HFFc6 (cell line): ENCODE measurements around the gene MAPRE2. TPM values are rescaled to one million over a fixed set of nuclear protein-coding genes. Genes with fewer than 3 reads are reported as not detected.
"Not testable (repeated sequence)": the region's sequence is repeated elsewhere in the genome, so short reads cannot be mapped to it uniquely, and the experiment has no call there.

Experiments used
- DNase-seq: peaks from one replicate; pipeline ENCODE4 v3.0.0-alpha.2; 2018
- H3K27ac Mint-ChIP-seq: 2 replicates; pipeline ENCODE4 v1.8.0; 2020; ENCODE audit warnings: mild to moderate bottlenecking, mixed read lengths
- H3K27me3 Mint-ChIP-seq: 2 replicates; pipeline ENCODE4 v1.8.0; 2021; ENCODE audit warnings: mild to moderate bottlenecking, moderate library complexity, mixed read lengths; ENCODE audit not compliant: insufficient read depth
- H3K36me3 Mint-ChIP-seq: 2 replicates; pipeline ENCODE4 v1.8.0; 2021; ENCODE audit warnings: low read depth, mixed read lengths
- H3K4me1 Mint-ChIP-seq: 2 replicates; pipeline ENCODE4 v1.8.0; 2020; ENCODE audit warnings: low read depth, mixed read lengths
- H3K4me3 Mint-ChIP-seq: 2 replicates; pipeline ENCODE4 v1.8.0; 2020; ENCODE audit warnings: mild to moderate bottlenecking, moderate library complexity, mixed read lengths
- H3K9me3 Mint-ChIP-seq: 2 replicates; pipeline ENCODE4 v1.8.0; 2020; ENCODE audit warnings: mild to moderate bottlenecking, mixed read lengths
- total RNA-seq, 6 experiments: library from RNA; stranded (reverse); fragmentation: NEBNext Ultra II Directional; extraction: Animal tissue kit (Norgen Biotek cat#: 25700); gene quantifications; 2 replicates in 1 of 6; 3 replicates in 5 of 6; pipeline ENCODE4 v1.2.3, GENCODE V29; 2021
- TF ChIP-seq, protein P1 (sequence below): fragments of 200-600 bp; sonication (generic); IDR thresholded peaks from 2 replicates; pipeline ENCODE4 v1.5.0; 2021; ENCODE audit warnings: antibody characterized with exemption, mild to moderate bottlenecking

Gene MAPRE2
- total RNA-seq, 6 experiments from 2014 or later: 22.4 to 39.1 (median 24.4) TPM

DNA sequence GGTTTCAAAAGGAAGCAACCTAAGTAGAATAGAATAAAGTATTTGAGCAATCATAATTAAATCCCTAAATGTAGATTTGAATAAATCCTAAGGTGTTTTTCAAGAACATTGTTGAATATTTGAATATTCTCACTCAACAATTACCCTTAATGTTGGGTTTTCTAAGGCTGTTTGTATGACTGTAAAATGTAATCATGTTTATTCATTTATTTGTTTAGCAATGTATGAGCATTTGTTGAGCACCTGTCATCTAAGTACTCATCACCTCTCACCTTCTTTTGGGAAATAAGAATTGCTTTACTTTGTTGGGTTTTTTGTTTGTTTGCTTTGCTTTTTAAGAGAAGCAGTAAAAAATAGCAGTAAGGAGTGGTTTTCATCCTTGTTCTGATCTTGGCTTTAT is 66.0 kb downstream of the MAPRE2 start:
- TF ChIP-seq, protein P1, sequence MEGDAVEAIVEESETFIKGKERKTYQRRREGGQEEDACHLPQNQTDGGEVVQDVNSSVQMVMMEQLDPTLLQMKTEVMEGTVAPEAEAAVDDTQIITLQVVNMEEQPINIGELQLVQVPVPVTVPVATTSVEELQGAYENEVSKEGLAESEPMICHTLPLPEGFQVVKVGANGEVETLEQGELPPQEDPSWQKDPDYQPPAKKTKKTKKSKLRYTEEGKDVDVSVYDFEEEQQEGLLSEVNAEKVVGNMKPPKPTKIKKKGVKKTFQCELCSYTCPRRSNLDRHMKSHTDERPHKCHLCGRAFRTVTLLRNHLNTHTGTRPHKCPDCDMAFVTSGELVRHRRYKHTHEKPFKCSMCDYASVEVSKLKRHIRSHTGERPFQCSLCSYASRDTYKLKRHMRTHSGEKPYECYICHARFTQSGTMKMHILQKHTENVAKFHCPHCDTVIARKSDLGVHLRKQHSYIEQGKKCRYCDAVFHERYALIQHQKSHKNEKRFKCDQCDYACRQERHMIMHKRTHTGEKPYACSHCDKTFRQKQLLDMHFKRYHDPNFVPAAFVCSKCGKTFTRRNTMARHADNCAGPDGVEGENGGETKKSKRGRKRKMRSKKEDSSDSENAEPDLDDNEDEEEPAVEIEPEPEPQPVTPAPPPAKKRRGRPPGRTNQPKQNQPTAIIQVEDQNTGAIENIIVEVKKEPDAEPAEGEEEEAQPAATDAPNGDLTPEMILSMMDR: no peak
- Mint-ChIP-seq H3K27ac (no peak overlapping the region), H3K4me1 (peaks cover 9% of the 10 kb centered on the region; the same call in 1 of the 2 replicates), H3K36me3 (peaks cover 7% of the 10 kb centered on the region), H3K9me3 (no peaks in the 10 kb centered on the region; the same call in 1 of the 2 replicates), H3K4me3 (no peak overlapping the region), H3K27me3 (no peaks in the 10 kb centered on the region)
- no peak for DNase-seq

DNA sequence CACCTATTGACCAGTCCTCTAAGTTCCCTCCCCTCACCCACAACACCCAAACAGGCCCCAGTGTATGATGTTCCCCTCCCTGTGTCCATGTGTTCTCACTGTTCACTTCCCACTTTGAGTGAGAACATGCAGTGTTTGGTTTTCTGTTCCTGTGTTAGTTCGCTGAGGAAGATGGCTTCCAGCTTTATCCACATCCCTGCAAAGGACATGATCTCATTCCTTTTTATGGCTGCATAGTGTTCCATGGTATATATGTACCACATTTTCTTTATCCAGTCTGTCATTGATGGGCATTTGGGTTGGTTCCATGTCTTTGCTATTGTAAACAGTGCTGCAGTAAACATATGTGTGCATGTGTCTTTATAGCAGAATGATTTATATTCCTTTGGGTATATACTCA is 66.9 kb downstream of the MAPRE2 start:
- H3K9me3 Mint-ChIP-seq, H3K4me1 Mint-ChIP-seq: not testable (repeated sequence)

DNA sequence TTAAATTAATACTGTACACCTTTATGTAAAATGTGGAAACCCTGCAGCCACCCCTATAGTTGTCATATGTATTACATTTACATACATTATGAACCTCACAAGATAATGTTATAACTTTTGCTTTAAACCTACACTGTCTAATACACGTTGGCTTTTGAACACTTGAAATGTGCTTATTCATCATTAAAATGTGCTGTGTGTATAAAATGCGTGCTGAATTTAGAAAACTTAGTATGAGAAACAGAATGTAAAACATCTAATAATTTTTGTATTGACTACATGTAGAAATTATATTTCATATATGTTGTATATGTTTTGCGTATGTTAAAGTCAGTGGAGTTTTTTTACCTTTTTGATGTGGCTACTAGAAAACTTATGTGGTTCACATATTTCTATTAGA is 68.8 kb downstream of the MAPRE2 start:
- Mint-ChIP-seq H3K36me3 (peaks cover 7% of the 10 kb centered on the region), H3K27ac (no peak overlapping the region), H3K4me3 (no peak overlapping the region), H3K9me3 (no peaks in the 10 kb centered on the region; the same call in 1 of the 2 replicates), H3K4me1 (peaks cover 9% of the 10 kb centered on the region; the same call in 1 of the 2 replicates), H3K27me3 (no peaks in the 10 kb centered on the region)
- TF ChIP-seq, protein P1: no peak
- no peak for DNase-seq

More for the DNA sequence above, 66.9 kb downstream of the MAPRE2 start:
- H3K27ac Mint-ChIP-seq, H3K36me3 Mint-ChIP-seq, DNase-seq, H3K27me3 Mint-ChIP-seq, H3K4me3 Mint-ChIP-seq: not testable (repeated sequence)

DNA sequence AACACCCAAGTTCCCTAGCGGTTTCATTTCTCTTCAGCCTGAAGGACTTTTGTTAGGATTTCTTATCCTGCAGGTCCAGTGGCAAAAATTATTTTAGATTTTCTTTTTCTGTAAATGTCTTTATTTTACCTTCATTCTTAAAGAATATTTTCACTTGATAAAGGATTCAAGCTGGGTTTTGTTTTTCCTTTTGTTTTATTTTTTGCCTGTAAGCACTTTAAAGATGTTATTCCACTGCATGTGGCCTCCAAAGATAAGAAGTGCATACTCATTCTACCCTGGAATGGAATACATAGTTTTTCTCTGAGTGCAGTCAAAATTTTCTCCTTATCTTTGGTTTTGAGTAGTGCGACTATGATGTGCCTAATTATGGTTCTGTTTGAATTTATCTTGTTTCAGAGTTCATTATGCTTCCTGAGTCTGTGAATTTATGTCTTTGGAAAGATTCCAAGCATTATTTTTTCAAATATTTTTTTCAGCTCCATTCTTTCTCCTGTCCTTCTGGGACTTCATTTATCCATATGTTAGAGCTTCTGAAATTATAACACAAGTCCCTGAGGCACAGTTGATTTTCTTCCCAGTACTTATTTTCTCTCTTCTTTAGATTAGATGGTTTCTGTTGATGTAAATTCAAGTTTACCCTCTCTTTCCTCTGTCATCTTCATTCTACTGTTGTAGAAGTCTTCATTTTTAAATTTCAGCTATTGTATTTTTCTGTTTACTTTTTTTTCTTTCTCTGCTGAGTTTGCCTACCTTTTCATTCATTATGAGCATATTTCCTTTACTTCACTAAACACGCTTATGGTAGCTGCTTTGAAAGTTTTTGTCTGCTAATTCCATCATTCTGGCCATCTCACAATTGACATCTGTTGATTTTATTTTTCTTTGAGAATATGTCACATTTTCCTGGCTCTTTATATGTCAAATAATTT is 69.6 kb downstream of the MAPRE2 start:
- DNase-seq: no peak
- Mint-ChIP-seq H3K27me3 (no peaks in the 10 kb centered on the region), H3K27ac (no peak overlapping the region), H3K36me3 (peaks cover 7% of the 10 kb centered on the region), H3K4me1 (peaks cover 9% of the 10 kb centered on the region; the same call in 1 of the 2 replicates), H3K9me3 (no peaks in the 10 kb centered on the region; the same call in 1 of the 2 replicates), H3K4me3 (no peak overlapping the region)
- TF ChIP-seq, protein P1: no peak

DNA sequence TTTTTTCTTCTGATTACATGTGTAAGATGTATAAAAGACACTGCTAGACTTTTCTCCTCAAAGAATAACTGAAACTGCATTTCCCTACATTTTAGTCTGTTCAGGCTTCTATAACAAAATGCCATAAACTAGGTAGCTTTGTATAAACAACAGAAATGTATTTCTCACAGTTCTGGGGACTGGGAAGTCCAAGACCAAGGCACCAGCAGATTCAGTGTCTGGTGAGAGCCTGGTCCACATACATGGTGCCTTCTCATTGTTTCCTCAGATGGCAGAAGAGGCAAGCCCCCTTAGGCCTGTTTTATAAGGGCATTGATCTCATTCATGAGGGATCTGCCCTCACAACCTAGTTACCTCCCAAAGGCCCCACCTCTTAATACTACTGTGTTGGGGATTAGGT is 71.5 kb downstream of the MAPRE2 start:
- Mint-ChIP-seq H3K9me3 (no peaks in the 10 kb centered on the region; the same call in 1 of the 2 replicates), H3K4me3 (no peak overlapping the region), H3K36me3 (peaks cover 7% of the 10 kb centered on the region), H3K27me3 (no peaks in the 10 kb centered on the region), H3K27ac (no peak overlapping the region), H3K4me1 (peaks cover 21% of the 10 kb centered on the region)
- TF ChIP-seq, protein P1: no peak
- no peak for DNase-seq

DNA sequence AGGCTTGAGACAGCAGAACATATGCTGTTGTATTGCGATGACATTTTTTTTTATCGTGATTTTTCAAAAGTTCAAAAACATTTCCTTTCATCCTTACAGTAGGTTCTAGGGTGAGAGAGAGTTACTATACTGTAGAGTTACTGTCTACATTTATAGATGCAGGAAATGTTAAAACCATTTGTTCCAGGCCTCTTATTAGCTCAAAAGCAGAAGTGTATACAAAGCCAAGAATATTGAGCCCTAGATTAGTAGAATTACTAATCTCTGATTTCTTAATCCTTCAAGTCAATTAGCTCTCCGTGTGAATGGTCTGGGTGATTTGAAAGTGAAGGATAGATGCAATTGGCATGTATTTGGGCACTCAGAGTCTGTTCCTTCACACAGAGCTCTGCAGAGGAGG is 73.1 kb downstream of the MAPRE2 start:
- no peak for DNase-seq
- Mint-ChIP-seq H3K4me3 (no peak overlapping the region), H3K36me3 (no peaks in the 10 kb centered on the region; the same call in 1 of the 2 replicates), H3K4me1 (peaks cover 32% of the 10 kb centered on the region), H3K27ac (no peak overlapping the region), H3K9me3 (no peaks in the 10 kb centered on the region; the same call in 1 of the 2 replicates), H3K27me3 (no peaks in the 10 kb centered on the region)
- TF ChIP-seq, protein P1: no peak
